NCI-H526 (cell line): ENCODE data around the gene SELENOP.

Experiments used
- DNase-seq, 2 experiments: peaks; one replicate each; lab custom pipeline; 2025; lab: John Stamatoyannopoulos, UW

SELENOP gene

DNA sequence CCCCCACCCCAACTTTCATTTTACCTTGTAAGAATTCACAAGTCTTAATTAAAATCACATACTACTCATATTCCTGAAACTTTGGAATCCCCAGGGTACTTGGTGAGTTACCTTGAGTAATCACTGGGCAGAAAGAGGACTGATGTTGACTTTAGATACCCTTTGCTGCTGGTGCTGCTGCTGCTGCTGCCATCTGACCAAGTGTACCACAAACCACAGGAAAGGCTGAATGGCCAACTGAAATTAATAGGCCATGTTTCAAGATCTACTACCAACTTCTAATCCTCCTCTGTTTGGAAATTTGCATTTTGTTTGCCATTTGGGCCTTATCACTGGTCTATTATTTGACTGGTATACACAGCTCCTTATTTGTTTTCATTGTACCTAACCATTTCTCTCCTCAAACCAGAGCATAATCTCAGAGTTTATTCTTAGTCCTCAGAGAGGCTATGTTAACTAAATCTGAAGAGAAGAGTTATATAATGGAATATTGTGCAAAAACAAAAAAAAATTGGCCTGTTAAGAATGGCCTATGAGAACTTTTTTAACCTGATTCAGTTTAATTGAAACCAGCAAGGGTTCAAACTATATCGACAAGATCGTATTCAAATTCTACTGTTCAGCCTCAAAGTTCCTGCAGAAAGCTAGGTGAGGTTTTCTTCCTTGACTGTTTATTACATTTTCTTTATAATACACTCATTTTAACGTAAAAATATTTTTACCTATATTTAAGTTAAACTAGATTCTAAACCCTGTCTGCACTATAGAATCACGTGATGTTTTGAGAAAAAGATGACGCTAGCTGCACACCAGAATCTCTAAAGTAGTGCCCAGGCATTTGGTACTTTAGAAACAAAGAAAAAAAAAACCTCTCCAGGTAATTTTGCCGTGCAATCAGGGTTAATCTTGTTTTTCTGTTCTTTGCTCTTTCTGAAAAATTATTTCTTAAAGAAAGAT, 13.1 kb downstream of the SELENOP start:
- peak in 1 of 2 experiments; percentile 19 for DNase-seq

DNA sequence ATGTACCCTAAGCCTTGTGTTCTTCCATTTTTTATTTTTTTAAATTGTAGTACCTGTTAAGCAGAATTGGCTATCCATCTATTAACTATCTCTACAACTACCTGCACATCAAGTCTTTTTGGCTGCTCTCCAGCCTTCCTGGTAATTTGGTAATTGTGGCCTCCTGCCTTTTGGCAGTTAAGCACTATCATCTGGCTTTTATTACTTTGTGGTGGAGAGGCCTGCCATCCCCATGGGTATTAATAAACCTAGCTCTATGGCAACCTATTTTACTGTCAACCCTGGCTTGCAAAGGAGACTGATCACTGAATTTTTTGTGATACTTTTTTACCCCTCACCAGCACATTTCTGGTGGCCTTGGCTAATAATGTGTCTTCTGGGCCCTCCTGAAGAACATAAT, 20.5 kb downstream of the SELENOP start:
- DNase-seq = peak in 1 of 2 experiments; percentile 20

DNA sequence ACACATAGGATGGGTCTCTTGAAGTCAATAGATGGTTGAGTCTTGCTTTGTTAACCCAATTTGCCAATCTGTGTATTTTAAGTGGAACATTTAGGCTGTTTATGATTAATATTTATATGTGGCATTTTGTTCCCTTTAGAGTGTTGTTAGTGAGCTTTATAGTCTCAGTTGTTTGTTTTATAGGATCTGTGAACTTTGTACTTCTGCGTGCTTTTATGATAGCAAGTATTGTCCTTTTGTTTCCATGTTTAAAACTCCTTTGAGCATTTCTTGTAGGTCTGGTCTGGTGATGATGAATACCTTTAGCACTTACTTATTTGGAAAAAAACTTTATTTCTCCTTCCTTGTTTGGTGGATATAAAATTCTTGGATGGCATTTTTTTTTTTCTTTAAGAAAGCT, 23.8 kb downstream of the SELENOP start:
- no peak for DNase-seq

DNA sequence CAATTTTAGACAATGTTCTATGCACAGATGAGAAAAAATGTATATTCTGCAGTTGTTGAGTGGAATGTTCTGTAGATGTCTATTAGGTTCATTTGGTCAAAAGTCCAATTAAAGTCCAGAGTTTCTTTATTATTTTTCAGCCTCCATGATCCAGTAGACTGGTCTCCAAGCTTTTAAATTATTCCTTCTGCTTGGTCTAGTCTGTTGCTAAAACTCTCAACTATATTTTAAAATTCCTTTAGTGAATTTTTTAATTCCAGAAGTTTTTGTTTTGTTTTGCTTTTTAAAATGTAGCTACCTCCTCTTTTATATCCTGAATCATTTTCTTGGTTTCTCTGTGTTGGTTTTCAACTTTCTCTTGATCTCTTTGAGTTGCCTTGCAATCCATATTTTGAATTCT, 24.6 kb downstream of the SELENOP start:
- DNase-seq = no peak

DNA sequence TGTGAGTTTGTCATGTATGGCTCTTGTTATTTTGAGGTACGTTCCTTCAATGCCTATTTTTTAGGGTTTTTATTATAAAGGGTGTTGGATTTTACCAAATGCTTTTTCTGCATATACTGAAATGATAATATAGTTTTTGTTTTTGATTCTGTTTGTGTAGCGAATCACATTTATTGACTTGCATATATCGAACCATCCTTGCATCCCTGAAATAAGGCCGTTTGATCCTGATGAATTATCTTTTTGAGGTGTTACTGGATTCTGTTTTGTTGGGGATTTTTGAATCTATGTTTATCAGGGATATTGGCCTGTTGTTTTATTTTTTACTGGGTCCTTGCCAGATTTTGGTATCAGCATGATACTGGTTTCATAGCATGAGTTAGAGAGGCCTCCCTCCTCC, 25.9 kb downstream of the SELENOP start:
- DNase-seq = no peak

DNA sequence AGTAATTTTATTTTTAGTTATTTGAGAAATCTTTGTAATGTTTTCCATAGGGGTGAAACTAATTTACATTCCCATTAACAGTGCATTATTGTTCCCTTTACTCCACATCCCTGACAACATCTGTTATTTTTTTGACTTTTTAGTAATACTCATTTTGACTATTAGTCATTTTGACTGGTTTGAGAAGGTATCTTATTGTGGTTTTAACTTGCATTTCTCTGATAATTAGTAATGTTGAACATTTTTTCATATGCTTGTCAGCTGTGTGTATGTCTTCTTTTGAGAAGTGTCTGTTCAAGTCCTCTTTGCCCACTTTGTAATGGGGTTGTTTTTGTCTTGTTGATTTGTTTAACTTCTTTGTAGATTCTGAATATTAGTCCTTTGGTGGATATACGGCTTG, 27.6 kb downstream of the SELENOP start:
- no peak for DNase-seq

DNA sequence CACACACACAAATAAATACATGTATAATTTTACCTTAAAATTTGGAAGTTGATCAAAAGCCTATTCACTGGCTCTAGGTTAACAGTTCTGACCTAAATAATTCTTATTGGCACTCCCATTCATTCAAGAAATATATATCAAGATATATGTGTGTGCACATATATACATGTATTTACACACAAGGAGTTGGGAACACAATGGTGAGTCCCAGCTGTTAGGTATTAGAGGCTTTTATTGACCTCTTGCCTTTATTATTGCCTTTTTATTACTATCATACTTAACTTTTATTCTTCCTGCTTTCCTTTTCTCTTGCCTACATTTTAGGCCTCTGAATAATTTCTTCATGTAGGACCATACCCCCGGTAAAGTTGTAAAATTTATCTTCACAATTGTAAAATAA, 30.1 kb downstream of the SELENOP start:
- no peak for DNase-seq

DNA sequence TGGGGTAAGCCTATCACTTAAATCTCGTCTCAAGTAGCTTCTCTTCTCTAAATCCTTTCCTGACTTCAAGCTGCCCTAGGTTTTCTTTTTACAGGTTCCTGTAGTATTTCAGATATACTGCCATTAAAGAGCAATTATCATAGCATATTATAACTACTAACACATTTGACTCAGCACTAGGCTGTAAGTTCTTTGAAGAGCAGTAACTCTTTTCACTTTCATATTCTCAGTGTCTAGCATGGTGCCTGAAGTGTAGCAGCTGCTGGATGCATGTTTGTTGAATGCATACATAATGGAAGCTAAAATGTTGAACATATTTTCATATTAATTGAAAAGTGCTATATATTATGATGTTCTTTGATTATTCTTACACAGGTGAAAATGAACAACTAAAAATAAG, 32.6 kb downstream of the SELENOP start:
- no peak for DNase-seq

DNA sequence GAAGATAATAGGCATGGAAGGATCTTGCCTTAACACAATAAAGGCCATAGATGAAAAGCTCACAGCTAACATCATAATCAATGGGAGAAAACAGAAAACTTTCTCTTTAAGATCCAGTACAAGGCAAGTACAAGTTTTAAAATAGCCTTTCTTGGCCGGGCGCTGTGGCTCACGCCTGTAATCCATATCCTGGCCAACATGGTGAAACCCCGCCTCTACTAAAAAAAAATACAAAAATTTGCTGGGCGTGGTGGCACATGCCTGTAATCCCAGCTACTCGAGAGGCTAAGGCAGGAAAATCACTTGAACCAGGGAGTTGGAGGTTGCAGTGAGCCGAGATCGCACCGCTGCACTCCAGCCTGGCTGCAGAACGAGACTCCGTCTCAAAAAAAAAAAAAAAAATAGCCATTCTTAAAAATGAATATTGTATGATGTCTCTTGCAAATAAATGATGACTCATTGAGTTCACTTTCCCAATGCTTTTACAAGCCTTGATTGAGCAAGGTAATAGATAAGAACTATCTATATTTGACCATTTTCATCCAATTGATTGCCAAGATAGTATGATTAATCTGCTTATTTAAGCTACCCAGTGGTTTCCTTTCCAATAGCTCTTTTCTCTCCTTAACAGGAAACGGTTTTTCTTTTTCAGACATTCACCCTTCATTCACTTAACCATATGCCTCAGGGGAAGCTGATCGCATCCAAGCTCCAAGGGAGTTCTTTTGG, 39.3 kb downstream of the SELENOP start:
- DNase-seq = no peak

DNA sequence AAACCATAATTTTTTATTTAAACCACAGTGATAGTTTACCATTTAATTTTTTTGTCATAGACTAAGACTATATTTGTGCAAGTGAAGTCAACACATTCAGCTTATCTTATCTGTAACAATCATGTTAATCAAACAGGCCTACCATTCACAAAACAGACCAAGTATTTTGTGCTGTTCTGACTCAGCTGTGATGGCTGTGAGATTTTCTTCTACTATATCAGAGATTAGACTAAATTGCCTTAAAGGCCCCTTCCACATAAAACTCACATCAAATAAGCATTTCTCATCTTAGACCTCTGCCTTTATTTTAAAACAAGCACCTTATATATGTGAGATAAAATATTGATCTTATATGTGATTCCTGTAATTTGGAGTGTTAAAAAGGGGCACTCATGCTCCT, 41.7 kb downstream of the SELENOP start:
- DNase-seq = no peak

DNA sequence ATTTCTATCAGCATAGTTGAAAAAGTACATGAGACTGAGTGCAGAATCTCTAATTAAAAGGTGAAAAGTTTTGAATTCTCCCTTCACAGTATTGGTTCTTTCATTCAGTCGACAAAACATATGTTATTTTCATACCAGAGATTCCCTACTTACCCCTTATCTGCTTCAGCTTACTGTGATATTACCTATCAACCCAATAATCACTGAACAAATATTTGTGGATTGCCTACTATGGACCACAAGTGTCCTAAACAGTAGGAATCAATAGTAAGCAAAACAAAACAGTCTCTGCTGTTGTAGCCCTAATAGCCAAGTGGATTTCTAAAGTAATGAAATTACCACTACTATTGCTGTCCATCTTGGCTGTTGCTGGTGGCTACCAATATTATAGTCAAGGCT, 43.6 kb downstream of the SELENOP start:
- DNase-seq = no peak

DNA sequence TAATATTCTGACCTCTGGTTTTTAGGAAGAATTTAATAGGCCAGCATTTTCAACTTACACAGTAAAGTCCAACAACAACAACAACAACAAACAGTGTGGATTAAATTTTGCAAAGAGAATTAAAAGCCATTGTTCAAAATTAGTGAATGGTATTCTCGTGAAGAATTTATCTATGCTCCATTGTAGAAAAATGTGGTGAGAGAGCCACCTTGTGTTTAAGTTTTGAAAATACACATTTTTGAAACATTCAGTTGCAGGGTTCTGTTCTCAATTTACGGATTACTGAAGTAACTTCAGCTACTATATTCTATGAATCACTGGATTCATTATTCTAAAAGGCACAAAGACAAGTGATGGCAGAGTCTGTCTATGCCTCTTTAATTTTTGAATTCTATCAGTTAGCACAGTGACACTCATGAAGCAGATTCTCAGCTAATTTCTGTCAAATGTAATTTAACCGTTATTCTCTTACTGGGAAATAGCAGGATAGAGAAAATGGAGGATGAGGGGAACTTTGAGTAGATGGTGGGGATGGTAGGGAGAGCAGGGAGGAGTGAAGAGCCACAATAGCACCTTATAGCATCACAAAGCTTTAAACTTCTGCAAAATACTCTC, 44.1 kb downstream of the SELENOP start:
- peak; percentile 32 to 47 for DNase-seq

DNA sequence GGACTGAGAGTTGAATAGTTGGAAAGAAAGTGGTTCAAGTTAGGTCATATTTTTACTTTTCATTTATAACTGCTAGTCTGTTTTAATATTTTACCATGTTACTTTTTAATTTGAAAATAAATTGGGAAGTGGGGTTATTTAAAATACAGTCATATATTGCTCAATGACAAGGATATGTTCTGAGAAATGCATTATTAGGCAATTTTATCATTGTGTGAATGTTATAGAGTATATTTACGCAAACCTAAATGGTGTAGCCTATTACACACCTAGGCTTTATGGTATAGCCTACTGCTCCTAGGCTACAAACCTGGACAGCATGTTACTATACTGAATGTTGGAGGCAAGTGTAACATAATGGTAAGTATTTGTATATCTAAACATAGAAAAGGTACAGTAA, 49.9 kb downstream of the SELENOP start:
- DNase-seq = no peak

DNA sequence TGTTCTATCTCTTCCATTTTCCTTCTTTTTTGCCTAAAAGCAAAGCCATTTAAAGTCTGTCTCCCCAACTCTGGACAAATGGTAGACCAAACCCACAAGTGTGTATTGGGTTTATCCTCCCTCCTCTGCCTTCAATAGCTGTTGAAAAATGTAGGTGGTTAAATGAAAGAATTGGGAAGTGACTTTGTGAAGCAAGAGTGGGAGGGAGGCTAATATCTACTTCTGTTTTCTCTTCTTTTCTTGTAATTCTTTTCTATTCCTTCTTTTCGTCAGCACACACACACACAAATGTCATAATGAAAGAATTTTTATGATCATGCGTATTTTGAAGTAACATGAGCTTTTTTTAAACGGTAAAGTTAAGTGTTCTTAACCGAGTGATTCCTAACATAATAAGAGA, 51.3 kb downstream of the SELENOP start:
- DNase-seq = no peak

DNA sequence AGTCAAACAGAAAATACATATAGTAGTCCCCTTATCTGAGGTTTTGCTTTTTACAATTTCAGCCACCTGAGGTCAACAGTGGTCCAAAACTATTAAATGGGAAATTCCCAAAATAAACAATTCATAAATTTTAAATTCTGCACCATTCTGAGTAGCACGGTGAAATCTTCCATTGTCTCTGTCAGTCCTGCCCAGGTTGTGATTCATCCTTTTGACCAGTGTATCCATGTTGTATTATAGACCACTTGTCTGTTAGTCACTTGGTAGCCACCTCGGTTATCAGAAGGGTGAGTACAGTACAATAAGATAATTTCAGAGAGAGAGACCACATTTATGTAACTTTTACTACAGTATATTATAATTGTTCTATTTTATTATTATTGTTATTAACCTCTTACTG, 52.2 kb downstream of the SELENOP start:
- DNase-seq = no peak

DNA sequence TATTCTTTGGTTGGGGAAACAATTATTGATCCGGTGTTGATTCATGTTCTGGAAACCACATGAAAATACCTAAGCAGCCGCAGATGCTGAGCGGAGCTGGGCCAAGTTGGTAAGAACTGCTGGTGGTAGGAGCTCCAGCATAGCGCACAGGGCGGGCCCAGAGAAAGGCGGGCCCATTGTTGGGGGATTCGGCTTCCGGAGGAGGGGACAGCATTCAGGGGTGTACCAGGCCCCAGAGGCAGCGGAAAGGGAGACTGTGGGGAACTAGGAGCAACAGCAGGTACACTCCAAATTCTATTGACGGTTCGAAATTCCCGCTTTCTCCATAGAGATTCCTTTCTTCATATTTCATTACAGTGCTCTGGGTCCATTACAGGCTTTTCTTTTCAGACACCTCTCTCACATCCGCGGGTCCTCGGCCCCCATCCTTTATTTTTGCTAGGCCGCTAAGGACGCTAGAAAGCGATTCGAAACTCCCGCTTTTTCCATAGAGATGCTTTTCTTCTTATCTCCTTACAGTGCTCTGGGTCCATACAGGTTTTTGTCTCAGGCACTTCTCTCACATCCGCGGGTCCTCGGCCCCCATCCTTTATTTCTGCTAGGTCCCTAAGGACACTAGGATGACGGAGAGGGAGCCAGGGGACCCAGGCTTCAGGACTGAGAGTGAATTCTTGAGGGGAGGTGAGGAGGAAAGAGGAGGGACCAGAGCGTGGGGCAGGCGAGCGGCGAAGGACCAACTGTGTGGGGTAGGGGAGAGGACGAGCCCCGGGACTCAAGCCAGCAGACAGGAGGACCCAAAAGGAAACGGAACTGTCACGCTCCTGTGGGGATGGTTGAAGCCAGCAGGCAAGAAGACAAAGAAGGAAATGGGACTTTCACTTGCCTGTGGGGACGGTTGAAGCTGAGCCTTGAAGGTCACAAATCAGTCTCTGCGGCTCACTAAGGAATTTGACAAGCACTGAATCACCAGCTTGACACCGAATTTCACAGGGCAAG, 54.8 kb downstream of the SELENOP start, which contains the start of gene CCDC152:
Gene CCDC152, plus strand, starts transcription at position 213 of the 996 bp plus-strand sequence. CDS start 2,304 bp downstream, outside the sequence.
- no peak for DNase-seq

DNA sequence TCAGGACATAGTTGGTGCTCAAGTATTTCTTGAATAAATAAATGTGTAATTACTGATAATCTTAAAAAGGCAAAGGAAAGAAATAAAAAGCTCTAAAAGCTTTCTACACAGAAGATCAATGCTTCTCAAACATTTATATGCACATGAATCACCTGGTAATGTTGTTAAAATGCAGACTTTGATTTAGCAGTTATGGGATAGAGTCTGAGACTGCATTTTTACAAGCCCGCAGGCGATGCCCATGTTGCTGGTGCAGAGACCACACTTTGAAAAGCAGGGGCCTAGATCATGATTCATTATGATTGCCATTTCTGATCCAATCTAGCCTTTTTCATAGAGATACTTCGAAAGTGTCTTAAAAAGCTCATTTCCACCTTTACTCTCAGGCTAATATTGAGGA, 58.6 kb downstream of the SELENOP start:
- DNase-seq = no peak

DNA sequence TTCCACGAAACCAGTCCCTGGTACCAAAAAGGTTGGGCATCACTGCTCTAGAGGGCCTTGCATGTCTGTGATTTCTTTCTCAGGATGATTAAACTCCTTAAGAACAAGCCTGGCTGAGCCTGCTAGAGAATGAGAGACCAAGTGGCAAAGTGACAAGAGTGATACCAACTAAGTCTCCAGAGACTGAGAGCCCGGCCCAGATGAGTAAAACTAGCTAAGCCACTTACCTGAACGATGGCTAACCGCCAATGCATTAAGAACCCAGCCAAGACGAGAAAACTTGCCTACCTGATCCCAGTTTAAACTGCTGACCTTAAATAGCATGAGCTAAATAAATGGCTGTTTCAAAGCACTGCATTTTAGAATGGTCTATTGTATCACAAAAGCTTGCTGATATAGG, 60.6 kb downstream of the SELENOP start:
- DNase-seq = no peak

DNA sequence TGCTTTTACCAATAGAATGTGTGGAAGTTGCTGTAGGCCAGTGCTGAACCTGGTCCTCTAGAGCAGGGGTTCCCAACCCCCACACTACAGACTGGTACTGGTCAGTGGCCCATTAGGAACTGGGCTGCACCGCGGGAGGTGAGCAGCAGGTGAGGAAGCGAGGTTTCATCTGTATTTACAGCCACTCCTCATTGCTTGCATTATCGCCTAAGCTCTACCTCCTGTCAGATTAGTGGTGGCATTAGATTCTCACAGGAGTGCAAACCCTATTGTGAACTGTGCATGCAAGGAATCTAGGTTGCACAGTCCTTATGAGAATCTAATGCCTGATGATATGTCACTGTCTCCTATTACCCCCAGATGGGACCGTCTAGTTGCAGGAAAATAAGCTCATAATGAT, 61.2 kb downstream of the SELENOP start:
- no peak for DNase-seq
